PC-9 (cell line): ENCODE results near the gene APOM. TPM values are rescaled to one million over a fixed set of nuclear protein-coding genes. Genes with fewer than 3 reads are reported as not detected.
A peak's percentile ranks its signal among the peaks of the same experiment; 100 is the strongest.

Experiments used
- BruUV-seq: library from RNA; stranded (reverse); fragments of 400-500 nt; replicated peaks from 2 replicates; lab custom pipeline; 2021; lab: Mats Ljungman, UMichigan
- CTCF ChIA-PET: fragments of 300-600 bp; sonication (Branson Sonifier 250); formaldehyde crosslinking; loops from one replicate; lab custom pipeline; 2022; ENCODE audit warnings: antibody characterized with exemption; lab: Charles Lee
- POLR2A ChIA-PET: fragments of 300-600 bp; sonication (Branson Sonifier 250); formaldehyde crosslinking; loops from one replicate; lab custom pipeline; 2022; ENCODE audit warnings: antibody characterized with exemption; ENCODE audit not compliant: unreplicated experiment; lab: Charles Lee
- DNase-seq, 2 experiments: peaks; one replicate each; pipeline versions ENCODE4 v3.0.0 to v3.0.0-alpha.2; 2015 to 2022; ENCODE audit warnings: mixed read lengths in 1 of 2
- H2AFZ ChIP-seq: fragments of 200-600 bp; sonication (generic); 2 replicates; pipeline ENCODE4 v1.8.1; 2017; ENCODE audit warnings: antibody characterized with exemption
- H3F3A ChIP-seq: fragments of 200-600 bp; sonication (generic); 2 replicates; pipeline ENCODE4 v1.8.1; 2017; ENCODE audit warnings: antibody characterized with exemption, mild to moderate bottlenecking, low read depth; ENCODE audit not compliant: insufficient read depth
- H3K27ac ChIP-seq: fragments of 200-600 bp; sonication (generic); 2 replicates; pipeline ENCODE4 v1.6.1; 2016; ENCODE audit warnings: mixed run types
- H3K27me3 ChIP-seq: fragments of 200-600 bp; sonication (generic); 2 replicates; pipeline ENCODE4 v1.6.1; 2016; ENCODE audit warnings: low read depth, mixed run types; ENCODE audit not compliant: insufficient read depth
- H3K36me3 ChIP-seq: fragments of 200-600 bp; sonication (generic); 2 replicates; pipeline ENCODE4 v1.6.1; 2016; ENCODE audit warnings: low read depth, mixed run types
- H3K4me1 ChIP-seq: fragments of 200-600 bp; sonication (generic); replicated peaks from 2 replicates; pipeline ENCODE4 v1.6.1; 2016; ENCODE audit warnings: mixed run types; ENCODE audit not compliant: insufficient read depth
- H3K4me2 ChIP-seq: fragments of 200-600 bp; sonication (generic); 2 replicates; pipeline ENCODE4 v1.6.1; 2017; ENCODE audit warnings: mixed run types
- H3K4me3 ChIP-seq: fragments of 200-600 bp; sonication (generic); 2 replicates; pipeline ENCODE4 v1.6.1; 2016; ENCODE audit warnings: mixed run types
- H3K79me2 ChIP-seq: fragments of 200-600 bp; sonication (generic); 2 replicates; pipeline ENCODE4 v1.6.1; 2017; ENCODE audit warnings: low read depth, mixed run types
- H3K9me2 ChIP-seq: fragments of 200-600 bp; sonication (generic); 2 replicates; pipeline ENCODE4 v1.8.1; 2017; ENCODE audit warnings: mild to moderate bottlenecking; ENCODE audit not compliant: insufficient read depth
- H3K9me3 ChIP-seq: fragments of 200-600 bp; sonication (generic); 2 replicates; pipeline ENCODE4 v1.8.1; 2016; ENCODE audit warnings: low read depth; ENCODE audit not compliant: insufficient read depth
- H4K20me1 ChIP-seq: fragments of 200-600 bp; sonication (generic); 2 replicates; pipeline ENCODE4 v1.8.1; 2017; ENCODE audit not compliant: insufficient read depth
- CTCF ChIP-seq: fragments of 200-600 bp; sonication (generic); conservative IDR thresholded peaks from 2 replicates; pipeline ENCODE4 v1.6.1; 2017; ENCODE audit warnings: mixed run types, antibody characterized with exemption, mild to moderate bottlenecking, moderate library complexity
- EZH2 ChIP-seq: fragments of 200-600 bp; sonication (generic); IDR thresholded peaks from 2 replicates; pipeline ENCODE4 v1.8.0; 2017; ENCODE audit warnings: antibody characterized with exemption, low read depth
- intact Hi-C: fragments of 100-400 bp; cut with micrococcal nuclease; formaldehyde crosslinking; loops from one replicate; pipeline ENCODE4 v1.10.0; 2022; ENCODE audit not compliant: unreplicated experiment
- total RNA-seq: library from RNA; stranded (reverse); gene quantifications from 2 replicates; pipeline ENCODE4 v1.2.3, GENCODE V29; 2021

Gene APOM
- total RNA-seq, 1 experiment from 2014 or later, result 2.9 TPM

- no TSS peak for BruUV-seq
- ChIA-PET CTCF (interaction anchor here (0.6 kb wide), 1 partner anchor 166 kb away, joined by 11 read pairs; no protein-coding TSS in a partner anchor), POLR2A (interaction anchor here (0.6 to 1.0 kb wide), 4 partner anchors 14 to 418 kb away, joined by 3 to 4 read pairs (median 4); partner anchors contain the start of genes NEU1 and NFKBIL1)
- peak; percentile 83 to 85 for DNase-seq
- Histone ChIP-seq H3K9me3 (no peaks in the 10 kb centered on the region), H3K36me3 (peaks cover 31% of the 10 kb centered on the region), H3K9me2 (no peaks in the 10 kb centered on the region), H3K4me2 (peak within 1 kb of the TSS; percentile 95), H3F3A (peaks cover 23% of the 10 kb centered on the region), H3K4me1 (peaks cover 24% of the 10 kb centered on the region), H3K4me3 (peak within 1 kb of the TSS; percentile 90), H2AFZ (peak within 1 kb of the TSS; percentile 86), H3K27ac (peak within 1 kb of the TSS; percentile 80), H3K79me2 (peaks cover 56% of the 10 kb centered on the region), H4K20me1 (peaks cover 3% of the 10 kb centered on the region; the same call in 1 of the 2 replicates), H3K27me3 (no peaks in the 10 kb centered on the region)
- intact Hi-C loops, result loop anchor here (2.0 to 10.0 kb wide), 2 partner anchors 118 to 510 kb away; partner anchors contain the start of genes AGPAT1, ATP6V1G2, NFKBIL1 and RNF5
- TF ChIP-seq CTCF, result no peak
- TF ChIP-seq EZH2, result no peak
These were observed 9.3 kb downstream of the APOM start, which contains the start of gene GPANK1 for GRCh38 chr6:31664790-31665500. Gene GPANK1 (minus strand): TSS chr6:31664997. CDS start chr6:31664478, 519 bp downstream.

- Histone ChIP-seq H3K79me2 (peaks cover 51% of the 10 kb centered on the region), H3K4me2 (peak within 1 kb of the TSS; percentile 95), H3K27me3 (no peaks in the 10 kb centered on the region), H3K9me2 (no peaks in the 10 kb centered on the region), H2AFZ (peak within 1 kb of the TSS; percentile 86), H3K27ac (peak within 1 kb of the TSS; percentile 80), H3F3A (peaks cover 18% of the 10 kb centered on the region), H3K36me3 (peaks cover 31% of the 10 kb centered on the region), H4K20me1 (peaks cover 3% of the 10 kb centered on the region; the same call in 1 of the 2 replicates), H3K4me3 (peak within 1 kb of the TSS; percentile 90), H3K9me3 (no peaks in the 10 kb centered on the region), H3K4me1 (peaks cover 24% of the 10 kb centered on the region)
- ChIA-PET POLR2A (interaction anchor here (1.0 kb wide), 1 partner anchor 197 kb away, joined by 4 read pairs; the partner anchor contains the start of gene NEU1), CTCF (no interaction called here)
- no TSS peak for BruUV-seq
- intact Hi-C loops, result loop anchor here (2.0 to 10.0 kb wide), 2 partner anchors 119 to 509 kb away; partner anchors contain the start of genes AGPAT1, ATP6V1G2, NFKBIL1 and RNF5
- TF ChIP-seq EZH2 (no peak), CTCF (no peak)
- DNase-seq, result peak; percentile 95 to 96
These were observed 10.0 kb downstream of the APOM start, which contains the start of gene CSNK2B for GRCh38 chr6:31665501-31666336. Gene CSNK2B (plus strand): TSS chr6:31666080. CDS start chr6:31666832, 752 bp downstream.
